ENCODE data around the gene PIK3CB.

DNA sequence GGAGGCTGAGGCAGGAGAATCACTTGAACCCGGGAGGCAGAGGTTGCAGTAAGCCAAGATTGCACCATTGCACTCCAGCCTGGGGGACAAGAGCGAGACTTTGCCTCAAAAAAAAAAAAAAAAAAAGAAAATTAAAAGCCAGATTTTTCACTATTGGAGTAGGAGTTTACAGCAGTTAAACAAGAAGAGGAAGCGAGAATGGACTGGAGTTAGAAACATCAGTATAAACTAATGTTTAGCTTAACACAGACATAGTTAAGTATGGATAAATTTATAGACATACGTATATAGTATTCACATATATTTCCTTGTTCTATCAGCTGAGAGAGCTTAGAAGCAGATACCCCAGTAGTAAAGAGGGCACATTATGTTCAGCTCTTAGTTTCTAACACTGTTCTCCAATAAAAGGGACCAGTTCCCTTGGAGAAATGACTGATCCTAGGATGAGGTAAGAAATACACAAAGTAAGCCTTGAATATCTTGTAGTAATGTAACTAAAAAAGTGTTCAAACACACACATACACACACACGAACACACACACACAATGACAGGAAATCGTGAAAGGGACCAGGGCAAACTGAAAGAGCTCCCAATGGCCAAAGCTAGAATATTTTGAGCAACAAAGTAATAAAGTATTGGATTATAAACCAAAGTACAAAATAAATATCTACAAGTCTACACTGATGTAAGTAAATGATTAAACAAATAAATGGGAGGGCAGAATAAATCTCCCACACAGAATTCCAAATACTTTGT, 25.1 kb downstream of the PIK3CB start:
- TF ChIP-seq CBX5 (IDR thresholded peaks at IDR 0.05; ENCODE audit: low read depth, low read length) (no peak), HDAC2 (IDR thresholded peaks at IDR 0.05; ENCODE audit: borderline replicate concordance in 1 of 2, low read depth in 2 of 2, low read length in 2 of 2) (no peak), ZNF274 (IDR thresholded peaks at IDR 0.05; ENCODE audit: borderline replicate concordance, extremely low read depth, low read length) (no peak), POLR2AphosphoS5 (IDR thresholded peaks at IDR 0.05; ENCODE audit: low read depth, low read length) (no peak), EZH2 (IDR thresholded peaks at IDR 0.05; ENCODE audit: low read depth, low read length, severe bottlenecking) (no peak), RBBP5 (IDR thresholded peaks at IDR 0.05; ENCODE audit: borderline replicate concordance, low read depth, low read length) (no peak), CREB1 (IDR thresholded peaks at IDR 0.05) (no peak), MAFK (IDR thresholded peaks at IDR 0.05; ENCODE audit: low read depth, low read length) (no peak)
- TF ChIP-seq, protein P1, sequence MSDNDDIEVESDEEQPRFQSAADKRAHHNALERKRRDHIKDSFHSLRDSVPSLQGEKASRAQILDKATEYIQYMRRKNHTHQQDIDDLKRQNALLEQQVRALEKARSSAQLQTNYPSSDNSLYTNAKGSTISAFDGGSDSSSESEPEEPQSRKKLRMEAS (IDR thresholded peaks at IDR 0.05), result no peak
